NB4 (cell line): ENCODE results near the gene SWI5.

Experiments
- CTCF ChIP-seq: IDR thresholded peaks from one replicate; pipeline ENCODE4 v1.5.1; 2012; ENCODE audit warnings: low read depth, low read length
- MAX ChIP-seq: IDR thresholded peaks from 2 replicates; pipeline ENCODE4 v1.6.1; 2011; ENCODE audit warnings: low read depth, low read length
- MYC ChIP-seq: IDR thresholded peaks from 2 replicates; pipeline ENCODE4 v1.6.1; 2011; ENCODE audit warnings: low read depth, low read length
- POLR2A ChIP-seq: IDR thresholded peaks from 2 replicates; pipeline ENCODE4 v1.6.1; 2011; ENCODE audit warnings: mild to moderate bottlenecking; ENCODE audit not compliant: insufficient read length; ENCODE audit errors: extremely low read depth

GRCh38 chr9:128286440-128286839 is 10.4 kb downstream of the SWI5 start:
- TF ChIP-seq CTCF (no peak), POLR2A (no peak), MAX (no peak), MYC (no peak)
